ENCODE results near the gene CYP4B1. TPM values are rescaled to one million over a fixed set of nuclear protein-coding genes. Genes with fewer than 3 reads are reported as not detected.

The CYP4B1 gene
- total RNA-seq, 2 donors from 2014 or later = 41.4 to 73.3 TPM

- H3K36me3 ChIP-seq = no peaks in the 10 kb centered on the region
- DNase-seq (ENCODE audit: low spot score) = no peak
- intact Hi-C loops (cut with DNase I) = no loop called here
- no peaks in the 10 kb centered on the region for H3K4me1 ChIP-seq (replicated peaks)
- no peaks in the 10 kb centered on the region for H3K27me3 ChIP-seq (replicated peaks; ENCODE audit: insufficient read depth)
- no peak overlapping the region for H3K27ac ChIP-seq
- H3K9me3 ChIP-seq = no peaks in the 10 kb centered on the region
- no peak overlapping the region for H3K4me3 ChIP-seq
- TF ChIP-seq POLR2A (IDR thresholded peaks at IDR 0.05) (no peak), POLR2AphosphoS5 (IDR thresholded peaks at IDR 0.05) (no peak), CTCF (IDR thresholded peaks at IDR 0.05) (no peak)
- 76% methylated on average over 2 of the region's 2 CpGs for WGBS
These were observed 34.4 kb upstream of the CYP4B1 start for GRCh38 chr1:46764402-46764801.

GRCh38 chr1:46767649-46768282, 31.1 kb upstream of the CYP4B1 start:
- Histone ChIP-seq H3K9me3 (no peaks in the 10 kb centered on the region), H3K4me3 (no peak overlapping the region), H3K27ac (no peak overlapping the region), H3K27me3 (replicated peaks; ENCODE audit: insufficient read depth) (no peaks in the 10 kb centered on the region), H3K4me1 (replicated peaks) (no peaks in the 10 kb centered on the region), H3K36me3 (no peaks in the 10 kb centered on the region)
- 38% methylated on average over 4 of the region's 4 CpGs for WGBS
- intact Hi-C loops (cut with DNase I) = no loop called here
- TF ChIP-seq POLR2AphosphoS5 (IDR thresholded peaks at IDR 0.05) = no peak
- TF ChIP-seq CTCF (IDR thresholded peaks at IDR 0.05) = no peak
- no peak for DNase-seq (ENCODE audit: low spot score)

- no peak overlapping the region for H3K4me3 ChIP-seq
- H3K36me3 ChIP-seq = no peaks in the 10 kb centered on the region
- H3K27ac ChIP-seq = no peak overlapping the region
- H3K27me3 ChIP-seq (replicated peaks; ENCODE audit: insufficient read depth) = no peaks in the 10 kb centered on the region
- no peaks in the 10 kb centered on the region for H3K4me1 ChIP-seq (replicated peaks)
- intact Hi-C loops (cut with DNase I) = no loop called here
- DNase-seq (ENCODE audit: low spot score) = no peak
- TF ChIP-seq CTCF (IDR thresholded peaks at IDR 0.05) (no peak), POLR2AphosphoS5 (IDR thresholded peaks at IDR 0.05) (no peak), POLR2A (IDR thresholded peaks at IDR 0.05) (no peak)
- no peaks in the 10 kb centered on the region for H3K9me3 ChIP-seq
- 73% methylated on average over 5 of the region's 5 CpGs for WGBS
These were observed 30.4 kb upstream of the CYP4B1 start for GRCh38 chr1:46768445-46768844.

GRCh38 chr1:46769028-46769740, 29.7 kb upstream of the CYP4B1 start:
- TF ChIP-seq POLR2AphosphoS5 (IDR thresholded peaks at IDR 0.05) (no peak), POLR2A (IDR thresholded peaks at IDR 0.05) (no peak)
- intact Hi-C loops (cut with DNase I) = no loop called here
- no peak overlapping the region for H3K27ac ChIP-seq

GRCh38 chr1:46770541-46770940, 28.3 kb upstream of the CYP4B1 start:
- no peaks in the 10 kb centered on the region for H3K4me1 ChIP-seq (replicated peaks)
- H3K36me3 ChIP-seq = no peaks in the 10 kb centered on the region
- intact Hi-C loops (cut with DNase I) = no loop called here
- DNase-seq (ENCODE audit: low spot score) = no peak
- no peaks in the 10 kb centered on the region for H3K9me3 ChIP-seq
- TF ChIP-seq POLR2A (IDR thresholded peaks at IDR 0.05) (no peak), POLR2AphosphoS5 (IDR thresholded peaks at IDR 0.05) (no peak), CTCF (IDR thresholded peaks at IDR 0.05) (no peak)
- WGBS = 87% methylated on average over 3 of the region's 3 CpGs
- no peak overlapping the region for H3K4me3 ChIP-seq
- H3K27me3 ChIP-seq (replicated peaks; ENCODE audit: insufficient read depth) = no peaks in the 10 kb centered on the region
- H3K27ac ChIP-seq = no peak overlapping the region

More at GRCh38 chr1:46769028-46769740, 29.7 kb upstream of the CYP4B1 start:
- no peak for DNase-seq (ENCODE audit: low spot score)
- H3K27me3 ChIP-seq (replicated peaks; ENCODE audit: insufficient read depth) = no peaks in the 10 kb centered on the region
- H3K36me3 ChIP-seq = no peaks in the 10 kb centered on the region
- no peak overlapping the region for H3K4me3 ChIP-seq
- no peaks in the 10 kb centered on the region for H3K4me1 ChIP-seq (replicated peaks)
- H3K9me3 ChIP-seq = no peaks in the 10 kb centered on the region
